GM23338 (cell line): ENCODE measurements around the gene BLOC1S5. TPM values are rescaled to one million over a fixed set of nuclear protein-coding genes. Genes with fewer than 3 reads are reported as not detected.

Source experiments
- ATAC-seq: fragments of 200-7000 bp; cut with Tn5 transposase; 3 replicates; pipeline ENCODE4 v1.9.1; 2020
- DNase-seq: peaks from one replicate; pipeline ENCODE4 v3.0.0-alpha.2; 2015; ENCODE audit warnings: low spot score
- H2AFZ ChIP-seq: fragments of 200-600 bp; sonication (generic); 2 replicates; pipeline ENCODE4 v1.8.0; 2016; ENCODE audit warnings: antibody characterized with exemption, mild to moderate bottlenecking, moderate library complexity
- H3F3A ChIP-seq: fragments of 200-600 bp; sonication (generic); replicated peaks from 2 replicates; pipeline ENCODE4 v1.8.0; 2017; ENCODE audit warnings: antibody characterized with exemption, mixed run types, low read depth
- H3K27ac ChIP-seq: fragments of 200-600 bp; sonication (generic); 2 replicates; pipeline ENCODE4 v1.6.1; 2016; ENCODE audit warnings: low read depth
- H3K27me3 ChIP-seq: fragments of 200-600 bp; sonication (generic); 2 replicates; pipeline ENCODE4 v1.8.0; 2016; ENCODE audit warnings: mild to moderate bottlenecking, mixed run types, moderate library complexity; ENCODE audit not compliant: insufficient read depth
- H3K36me3 ChIP-seq: fragments of 200-600 bp; sonication (generic); 2 replicates; pipeline ENCODE4 v1.8.0; 2016; ENCODE audit warnings: mild to moderate bottlenecking; ENCODE audit not compliant: insufficient read depth
- H3K4me1 ChIP-seq: fragments of 200-600 bp; sonication (generic); 2 replicates; pipeline ENCODE4 v1.8.0; 2016; ENCODE audit warnings: mild to moderate bottlenecking, moderate library complexity; ENCODE audit not compliant: insufficient read depth
- H3K4me2 ChIP-seq: fragments of 200-600 bp; sonication (generic); 2 replicates; pipeline ENCODE4 v1.7.1; 2017; ENCODE audit warnings: mixed run types
- H3K4me3 ChIP-seq: fragments of 200-600 bp; sonication (generic); 2 replicates; pipeline ENCODE4 v1.6.1; 2016; ENCODE audit warnings: mixed run types
- H3K79me2 ChIP-seq: fragments of 200-600 bp; sonication (generic); replicated peaks from 2 replicates; pipeline ENCODE4 v1.8.0; 2017; ENCODE audit warnings: mild to moderate bottlenecking; ENCODE audit not compliant: insufficient read depth
- H3K9me2 ChIP-seq: fragments of 200-600 bp; sonication (generic); 2 replicates; pipeline ENCODE4 v1.8.0; 2017; ENCODE audit not compliant: insufficient read depth
- H4K20me1 ChIP-seq: fragments of 200-600 bp; sonication (generic); replicated peaks from 2 replicates; pipeline ENCODE4 v1.8.0; 2017; ENCODE audit warnings: mild to moderate bottlenecking; ENCODE audit not compliant: insufficient read depth
- H3K27ac Mint-ChIP-seq: 2 replicates; pipeline ENCODE4 v1.8.0; 2020; ENCODE audit warnings: inconsistent platforms, mild to moderate bottlenecking, moderate library complexity, mixed read lengths
- H3K27me3 Mint-ChIP-seq: 3 replicates; pipeline ENCODE4 v1.8.0; 2022; ENCODE audit warnings: low read depth, mild to moderate bottlenecking, moderate library complexity, mixed read lengths, inconsistent platforms; ENCODE audit not compliant: insufficient read depth, poor library complexity
- H3K36me3 Mint-ChIP-seq: 3 replicates; pipeline ENCODE4 v1.8.0; 2021; ENCODE audit warnings: low read depth, mild to moderate bottlenecking, inconsistent platforms, moderate library complexity, mixed read lengths
- H3K4me1 Mint-ChIP-seq: 3 replicates; pipeline ENCODE4 v1.8.0; 2020; ENCODE audit warnings: mild to moderate bottlenecking, inconsistent platforms, mixed read lengths
- H3K4me3 Mint-ChIP-seq: 3 replicates; pipeline ENCODE4 v1.8.0; 2021; ENCODE audit warnings: moderate library complexity, mild to moderate bottlenecking, inconsistent platforms, mixed read lengths
- H3K9me3 Mint-ChIP-seq: 3 replicates; pipeline ENCODE4 v1.8.0; 2020; ENCODE audit warnings: moderate library complexity, mild to moderate bottlenecking, inconsistent platforms, mixed read lengths
- EZH2 ChIP-seq: fragments of 200-600 bp; sonication (generic); IDR thresholded peaks from one replicate; pipeline ENCODE4 v1.8.0; 2017; ENCODE audit warnings: antibody characterized with exemption, mild to moderate bottlenecking, low read depth; ENCODE audit not compliant: unreplicated experiment
- EZH2phosphoT487 ChIP-seq: fragments of 200-600 bp; sonication (generic); IDR thresholded peaks from one replicate; pipeline ENCODE4 v1.8.1; 2018; ENCODE audit warnings: antibody characterized with exemption; ENCODE audit not compliant: unreplicated experiment
- JUNB ChIP-seq: IDR thresholded peaks from one replicate; pipeline ENCODE4 v1.6.1; 2016; ENCODE audit warnings: antibody characterized with exemption; ENCODE audit not compliant: unreplicated experiment
- NANOG ChIP-seq: IDR thresholded peaks from 2 replicates; pipeline ENCODE4 v1.6.1; 2016; ENCODE audit warnings: antibody characterized with exemption, borderline replicate concordance
- POLR2AphosphoS5 ChIP-seq: IDR thresholded peaks from 2 replicates; pipeline ENCODE4 v1.6.1; 2016; ENCODE audit warnings: antibody characterized with exemption, low read depth
- STAT1 ChIP-seq: IDR thresholded peaks from one replicate; pipeline ENCODE4 v1.6.1; 2016; ENCODE audit warnings: antibody characterized with exemption; ENCODE audit not compliant: unreplicated experiment
- polyA plus RNA-seq: library from polyadenylated mRNA; unstranded; fragments of >200 nt; fragmentation: Nextera tagmentation; extraction: Ambion mirVana; gene quantifications from 2 replicates; pipeline ENCODE4 v1.2.1, GENCODE V29; 2016
- total RNA-seq: library from RNA; depleted of rRNA; stranded (reverse); fragments of >200 nt; shearing (Covaris generic); gene quantifications from 2 replicates; pipeline ENCODE4 v1.2.3, GENCODE V29; 2014
- TF ChIP-seq, protein P1 (sequence below): IDR thresholded peaks from one replicate; pipeline ENCODE4 v1.6.1; 2018; ENCODE audit warnings: antibody characterized with exemption; ENCODE audit not compliant: unreplicated experiment

Gene BLOC1S5
- total and polyA plus RNA-seq, 2 experiments from 2014 or later: 14.9 to 16.6 TPM

DNA sequence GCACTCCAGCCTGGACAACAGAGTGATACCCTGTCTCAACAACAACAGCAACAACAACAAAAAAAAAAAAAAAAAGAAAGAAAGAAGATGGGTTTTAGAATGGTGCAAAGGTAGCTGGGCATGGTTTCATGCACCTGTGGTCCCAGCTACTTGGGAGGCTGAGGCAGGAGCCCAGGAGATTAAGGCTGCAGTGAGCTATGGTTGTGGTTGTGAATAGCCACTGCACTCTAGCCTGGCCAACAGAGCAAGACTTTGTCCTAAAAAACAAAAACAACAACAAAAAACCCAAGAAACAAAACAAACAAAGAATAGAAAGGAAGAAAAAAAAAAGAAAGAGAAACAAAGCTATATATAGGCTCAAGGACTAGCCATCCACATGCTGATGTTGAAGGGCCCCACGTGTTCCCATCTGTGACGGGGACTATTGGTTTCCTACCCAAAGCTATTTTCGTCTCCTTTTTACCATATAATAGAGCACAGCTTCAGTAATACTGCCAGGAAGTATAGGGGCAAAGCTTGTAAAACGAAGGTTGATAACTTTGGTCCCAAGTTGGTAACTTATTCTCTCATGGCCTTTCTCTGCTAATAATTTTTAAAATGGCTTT lies 46.0 kb upstream of the BLOC1S5 start:
- Histone ChIP-seq H2AFZ (no peak overlapping the region), H3F3A (no peaks in the 10 kb centered on the region), H3K79me2 (no peaks in the 10 kb centered on the region), H3K27ac (no peak overlapping the region), H3K4me1 (no peaks in the 10 kb centered on the region), H3K36me3 (no peaks in the 10 kb centered on the region), H4K20me1 (no peaks in the 10 kb centered on the region), H3K9me2 (no peaks in the 10 kb centered on the region; the same call in 1 of the 2 replicates), H3K4me2 (no peak overlapping the region), H3K4me3 (no peak overlapping the region), H3K27me3 (no peaks in the 10 kb centered on the region)
- TF ChIP-seq POLR2AphosphoS5 (no peak), JUNB (no peak)
- DNase-seq: no peak
- Mint-ChIP-seq H3K4me3 (no peak overlapping the region), H3K27me3 (peaks cover 1% of the 10 kb centered on the region), H3K27ac (no peak overlapping the region), H3K9me3 (no peaks in the 10 kb centered on the region; the same call in 2 of the 3 replicates), H3K4me1 (no peaks in the 10 kb centered on the region; the same call in 1 of the 3 replicates), H3K36me3 (no peaks in the 10 kb centered on the region)
- no peak for ATAC-seq

GRCh38 chr6:8108759-8109539 lies 44.8 kb upstream of the BLOC1S5 start:
- no peak overlapping the region for H3K4me3 ChIP-seq
- H3K36me3 Mint-ChIP-seq: no peaks in the 10 kb centered on the region
- peaks cover 4% of the 10 kb centered on the region for H3K27me3 Mint-ChIP-seq
- H3K36me3 ChIP-seq: no peaks in the 10 kb centered on the region
- no peaks in the 10 kb centered on the region; the same call in 1 of the 3 replicates for H3K4me1 Mint-ChIP-seq
- H2AFZ ChIP-seq: no peak overlapping the region
- no peak overlapping the region for H3K27ac Mint-ChIP-seq
- no peak overlapping the region for H3K4me3 Mint-ChIP-seq
- H3K27ac ChIP-seq: no peak overlapping the region
- no peaks in the 10 kb centered on the region for H3K27me3 ChIP-seq
- H3K9me2 ChIP-seq: no peaks in the 10 kb centered on the region; the same call in 1 of the 2 replicates
- H3K79me2 ChIP-seq: no peaks in the 10 kb centered on the region
- H3F3A ChIP-seq: no peaks in the 10 kb centered on the region
- H3K9me3 Mint-ChIP-seq: no peaks in the 10 kb centered on the region; the same call in 2 of the 3 replicates
- TF ChIP-seq, protein P1, sequence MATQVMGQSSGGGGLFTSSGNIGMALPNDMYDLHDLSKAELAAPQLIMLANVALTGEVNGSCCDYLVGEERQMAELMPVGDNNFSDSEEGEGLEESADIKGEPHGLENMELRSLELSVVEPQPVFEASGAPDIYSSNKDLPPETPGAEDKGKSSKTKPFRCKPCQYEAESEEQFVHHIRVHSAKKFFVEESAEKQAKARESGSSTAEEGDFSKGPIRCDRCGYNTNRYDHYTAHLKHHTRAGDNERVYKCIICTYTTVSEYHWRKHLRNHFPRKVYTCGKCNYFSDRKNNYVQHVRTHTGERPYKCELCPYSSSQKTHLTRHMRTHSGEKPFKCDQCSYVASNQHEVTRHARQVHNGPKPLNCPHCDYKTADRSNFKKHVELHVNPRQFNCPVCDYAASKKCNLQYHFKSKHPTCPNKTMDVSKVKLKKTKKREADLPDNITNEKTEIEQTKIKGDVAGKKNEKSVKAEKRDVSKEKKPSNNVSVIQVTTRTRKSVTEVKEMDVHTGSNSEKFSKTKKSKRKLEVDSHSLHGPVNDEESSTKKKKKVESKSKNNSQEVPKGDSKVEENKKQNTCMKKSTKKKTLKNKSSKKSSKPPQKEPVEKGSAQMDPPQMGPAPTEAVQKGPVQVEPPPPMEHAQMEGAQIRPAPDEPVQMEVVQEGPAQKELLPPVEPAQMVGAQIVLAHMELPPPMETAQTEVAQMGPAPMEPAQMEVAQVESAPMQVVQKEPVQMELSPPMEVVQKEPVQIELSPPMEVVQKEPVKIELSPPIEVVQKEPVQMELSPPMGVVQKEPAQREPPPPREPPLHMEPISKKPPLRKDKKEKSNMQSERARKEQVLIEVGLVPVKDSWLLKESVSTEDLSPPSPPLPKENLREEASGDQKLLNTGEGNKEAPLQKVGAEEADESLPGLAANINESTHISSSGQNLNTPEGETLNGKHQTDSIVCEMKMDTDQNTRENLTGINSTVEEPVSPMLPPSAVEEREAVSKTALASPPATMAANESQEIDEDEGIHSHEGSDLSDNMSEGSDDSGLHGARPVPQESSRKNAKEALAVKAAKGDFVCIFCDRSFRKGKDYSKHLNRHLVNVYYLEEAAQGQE: no peak
- no peak overlapping the region for H3K4me2 ChIP-seq
- no peak for ATAC-seq
- DNase-seq: no peak
- no peaks in the 10 kb centered on the region for H3K4me1 ChIP-seq
- no peaks in the 10 kb centered on the region for H4K20me1 ChIP-seq

DNA sequence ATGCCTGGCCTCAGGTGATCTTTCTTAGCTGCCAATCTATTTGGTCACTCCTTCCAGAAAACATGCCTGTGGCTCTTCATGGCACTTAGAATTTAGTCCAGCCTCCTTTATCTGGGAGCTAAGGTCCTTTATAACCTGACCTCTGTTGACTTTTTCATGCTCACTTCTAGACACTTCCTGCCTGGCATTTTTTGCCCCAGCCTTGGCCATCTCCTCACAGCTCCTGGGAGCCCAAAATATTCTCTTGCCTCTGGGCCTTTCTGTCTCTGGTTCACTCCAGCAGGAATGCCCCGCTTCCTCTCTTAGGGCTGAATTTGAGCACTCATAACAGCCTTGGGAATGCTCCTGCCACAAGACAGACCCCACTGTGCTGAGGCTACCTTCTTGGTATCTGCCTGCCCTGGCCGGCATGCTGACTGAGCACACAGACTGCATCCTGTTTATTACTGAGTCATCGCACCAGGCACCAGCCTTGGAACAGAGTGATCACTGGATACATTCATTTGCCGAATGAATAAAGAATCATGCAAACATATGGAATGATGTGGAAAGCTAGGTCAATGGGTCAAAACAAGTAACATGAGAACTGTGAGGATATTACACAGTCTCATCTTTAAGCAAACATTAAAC lies 44.0 kb upstream of the BLOC1S5 start:
- Mint-ChIP-seq H3K9me3 (no peaks in the 10 kb centered on the region; the same call in 2 of the 3 replicates), H3K36me3 (no peaks in the 10 kb centered on the region), H3K27ac (peak overlapping the region; percentile 89), H3K4me3 (no peak overlapping the region), H3K27me3 (peaks cover 4% of the 10 kb centered on the region), H3K4me1 (peaks cover under 1% of the 10 kb centered on the region; the same call in 2 of the 3 replicates)
- Histone ChIP-seq H3K27ac (no peak overlapping the region), H3K4me3 (no peak overlapping the region), H3K9me2 (no peaks in the 10 kb centered on the region; the same call in 1 of the 2 replicates), H3K36me3 (no peaks in the 10 kb centered on the region), H4K20me1 (no peaks in the 10 kb centered on the region), H3K4me1 (peaks cover 4% of the 10 kb centered on the region; the same call in 1 of the 2 replicates), H2AFZ (no peak overlapping the region), H3F3A (no peaks in the 10 kb centered on the region), H3K4me2 (no peak overlapping the region), H3K79me2 (no peaks in the 10 kb centered on the region), H3K27me3 (no peaks in the 10 kb centered on the region)
- DNase-seq (no peak), ATAC-seq (no peak)
- no peak for TF ChIP-seq POLR2AphosphoS5
- no peak for TF ChIP-seq JUNB
- no peak for TF ChIP-seq EZH2
- TF ChIP-seq, protein P1: no peak
- no peak for TF ChIP-seq EZH2phosphoT487
- TF ChIP-seq STAT1: no peak
- no peak for TF ChIP-seq NANOG
